ENCODE measurements around the gene TEX264. TPM values are rescaled to one million over a fixed set of nuclear protein-coding genes. Genes with fewer than 3 reads are reported as not detected.

TEX264 gene
- total RNA-seq, 1 donor from 2014 or later, result 0.54 TPM

DNA sequence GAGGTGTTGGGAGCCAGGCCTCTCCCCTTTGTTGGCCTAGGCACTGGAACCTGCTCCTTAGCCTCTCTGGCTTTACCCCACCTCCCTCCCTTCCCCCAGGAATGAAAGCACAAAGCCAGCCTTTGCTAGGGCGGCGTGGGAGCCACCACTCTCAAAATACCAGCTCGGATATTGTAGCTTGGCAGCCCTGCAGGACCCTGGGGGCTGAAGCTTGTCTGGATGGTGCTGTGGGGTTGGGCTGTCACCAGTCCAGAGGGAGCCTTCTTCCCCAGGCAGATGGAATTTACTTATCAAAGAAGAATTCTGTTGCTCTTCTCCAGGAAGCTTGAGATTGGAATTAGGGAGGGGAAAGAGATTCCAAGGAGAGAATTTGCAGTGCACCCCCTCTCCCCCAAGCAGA is 20.9 kb downstream of the TEX264 start:
- Mint-ChIP-seq H3K36me3 (peaks cover 2% of the 10 kb centered on the region), H3K27me3 (ENCODE audit: insufficient read depth, low read depth) (peaks cover under 1% of the 10 kb centered on the region), H3K9me3 (no peaks in the 10 kb centered on the region), H3K27ac (no peak overlapping the region), H3K4me1 (peaks cover 5% of the 10 kb centered on the region), H3K4me3 (no peak overlapping the region)
- Histone ChIP-seq H3F3A (ENCODE audit: low read depth) (no peaks in the 10 kb centered on the region), H3K4me1 (peaks cover 4% of the 10 kb centered on the region), H2AFZ (replicated peaks) (no peak overlapping the region), H3K27me3 (no peaks in the 10 kb centered on the region), H3K4me3 (no peak overlapping the region), H3K36me3 (no peaks in the 10 kb centered on the region), H3K9me3 (ENCODE audit: low read depth) (no peaks in the 10 kb centered on the region), H4K20me1 (ENCODE audit: low read depth) (no peaks in the 10 kb centered on the region), H3K79me2 (ENCODE audit: low read depth) (no peaks in the 10 kb centered on the region), H3K4me2 (no peak overlapping the region), H3K27ac (no peak overlapping the region), H3K9ac (no peak overlapping the region)
- DNase-seq (ENCODE audit: low spot score), result no peak
- TF ChIP-seq, protein P1, sequence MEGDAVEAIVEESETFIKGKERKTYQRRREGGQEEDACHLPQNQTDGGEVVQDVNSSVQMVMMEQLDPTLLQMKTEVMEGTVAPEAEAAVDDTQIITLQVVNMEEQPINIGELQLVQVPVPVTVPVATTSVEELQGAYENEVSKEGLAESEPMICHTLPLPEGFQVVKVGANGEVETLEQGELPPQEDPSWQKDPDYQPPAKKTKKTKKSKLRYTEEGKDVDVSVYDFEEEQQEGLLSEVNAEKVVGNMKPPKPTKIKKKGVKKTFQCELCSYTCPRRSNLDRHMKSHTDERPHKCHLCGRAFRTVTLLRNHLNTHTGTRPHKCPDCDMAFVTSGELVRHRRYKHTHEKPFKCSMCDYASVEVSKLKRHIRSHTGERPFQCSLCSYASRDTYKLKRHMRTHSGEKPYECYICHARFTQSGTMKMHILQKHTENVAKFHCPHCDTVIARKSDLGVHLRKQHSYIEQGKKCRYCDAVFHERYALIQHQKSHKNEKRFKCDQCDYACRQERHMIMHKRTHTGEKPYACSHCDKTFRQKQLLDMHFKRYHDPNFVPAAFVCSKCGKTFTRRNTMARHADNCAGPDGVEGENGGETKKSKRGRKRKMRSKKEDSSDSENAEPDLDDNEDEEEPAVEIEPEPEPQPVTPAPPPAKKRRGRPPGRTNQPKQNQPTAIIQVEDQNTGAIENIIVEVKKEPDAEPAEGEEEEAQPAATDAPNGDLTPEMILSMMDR (IDR thresholded peaks at IDR 0.05), result no peak
- no peak for TF ChIP-seq EZH2phosphoT487 (IDR thresholded peaks at IDR 0.05)
- no peak for TF ChIP-seq EZH2 (IDR thresholded peaks at IDR 0.05)

DNA sequence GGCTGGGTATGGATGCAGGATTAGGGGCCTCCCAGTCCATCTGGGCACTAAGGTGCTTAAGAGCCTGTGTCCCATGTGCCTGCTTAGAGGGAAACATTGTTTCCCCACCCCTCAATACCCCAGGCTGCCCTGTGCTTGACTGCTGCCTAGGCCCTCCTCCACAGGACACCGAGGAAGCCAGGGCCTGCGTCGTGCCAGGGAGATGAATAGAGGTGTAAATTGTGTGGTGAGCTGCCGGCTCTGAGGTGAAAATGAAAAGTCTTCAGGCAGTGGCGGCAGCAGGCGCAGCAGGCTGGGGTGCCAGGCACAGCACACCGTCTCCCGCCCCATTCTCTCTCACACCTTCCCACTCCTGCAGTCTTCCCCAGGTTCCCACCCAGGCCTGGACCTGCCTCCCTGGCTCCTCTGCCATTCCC is 21.9 kb downstream of the TEX264 start:
- H3K4me3 Mint-ChIP-seq, result no peak overlapping the region
- TF ChIP-seq EZH2phosphoT487 (IDR thresholded peaks at IDR 0.05) (no peak), EZH2 (IDR thresholded peaks at IDR 0.05) (no peak)
- TF ChIP-seq, protein P1 (IDR thresholded peaks at IDR 0.05), result no peak
- H3K27ac Mint-ChIP-seq, result no peak overlapping the region
- H3K9me3 ChIP-seq (ENCODE audit: low read depth), result no peaks in the 10 kb centered on the region
- no peak overlapping the region for H3K9ac ChIP-seq
- no peak overlapping the region for H3K4me3 ChIP-seq
- no peaks in the 10 kb centered on the region for H3K27me3 ChIP-seq
- H4K20me1 ChIP-seq (ENCODE audit: low read depth), result no peaks in the 10 kb centered on the region
- H3K9me3 Mint-ChIP-seq, result no peaks in the 10 kb centered on the region
- H3K4me2 ChIP-seq, result no peak overlapping the region
- no peaks in the 10 kb centered on the region for H3K36me3 ChIP-seq
- no peaks in the 10 kb centered on the region for H3K27me3 Mint-ChIP-seq (ENCODE audit: insufficient read depth, low read depth)
- H3K79me2 ChIP-seq (ENCODE audit: low read depth), result no peaks in the 10 kb centered on the region
- peaks cover 4% of the 10 kb centered on the region for H3K4me1 ChIP-seq
- no peaks in the 10 kb centered on the region for H3F3A ChIP-seq (ENCODE audit: low read depth)
- DNase-seq (ENCODE audit: low spot score), result no peak
- peaks cover 2% of the 10 kb centered on the region for H3K36me3 Mint-ChIP-seq
- H3K27ac ChIP-seq, result no peak overlapping the region
- no peaks in the 10 kb centered on the region for H3K4me1 Mint-ChIP-seq
- H2AFZ ChIP-seq (replicated peaks), result no peak overlapping the region

DNA sequence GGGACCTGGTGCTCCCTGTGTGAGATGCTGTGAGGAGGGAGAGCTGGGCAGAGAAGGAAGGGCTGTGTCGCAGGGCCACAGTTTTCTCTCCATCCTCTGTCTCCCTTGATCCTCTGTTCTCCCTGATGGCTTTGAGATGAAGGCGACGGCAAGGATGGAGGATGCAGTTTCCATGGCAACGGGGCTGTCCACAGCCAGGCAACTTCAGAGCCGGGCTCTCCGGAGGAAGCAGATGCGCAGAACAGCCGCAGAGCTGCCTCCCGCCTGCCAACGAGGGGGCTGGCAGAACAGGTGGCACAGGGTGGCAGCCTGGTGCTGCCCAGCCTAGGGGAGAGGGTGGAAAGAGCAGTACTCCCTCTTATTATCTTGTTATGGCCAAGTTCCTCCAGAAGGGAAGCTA is 25.9 kb downstream of the TEX264 start:
- Mint-ChIP-seq H3K27me3 (ENCODE audit: insufficient read depth, low read depth) (peaks cover 4% of the 10 kb centered on the region), H3K4me1 (peaks cover 2% of the 10 kb centered on the region), H3K36me3 (peaks cover 3% of the 10 kb centered on the region), H3K4me3 (no peak overlapping the region), H3K27ac (no peak overlapping the region), H3K9me3 (no peaks in the 10 kb centered on the region)
- Histone ChIP-seq H3K27me3 (no peaks in the 10 kb centered on the region), H3K4me3 (no peak overlapping the region), H3K4me1 (peaks cover 3% of the 10 kb centered on the region), H3F3A (ENCODE audit: low read depth) (no peaks in the 10 kb centered on the region), H3K9ac (no peak overlapping the region), H4K20me1 (ENCODE audit: low read depth) (no peaks in the 10 kb centered on the region), H3K36me3 (no peaks in the 10 kb centered on the region), H3K27ac (no peak overlapping the region), H3K9me3 (ENCODE audit: low read depth) (no peaks in the 10 kb centered on the region), H3K4me2 (no peak overlapping the region), H3K79me2 (ENCODE audit: low read depth) (no peaks in the 10 kb centered on the region), H2AFZ (replicated peaks) (no peak overlapping the region)
- TF ChIP-seq, protein P1 (IDR thresholded peaks at IDR 0.05), result no peak
- TF ChIP-seq EZH2 (IDR thresholded peaks at IDR 0.05) (no peak), EZH2phosphoT487 (IDR thresholded peaks at IDR 0.05) (no peak)
- DNase-seq (ENCODE audit: low spot score), result no peak

Data from neural progenitor cell (in vitro differentiated cells).